C1 segment of cervical spinal cord (tissue), 14 donors: Measurements from ENCODE around the gene PPP1R3D.
"Not testable (repeated sequence)": the region's sequence is repeated elsewhere in the genome, so short reads cannot be mapped to it uniquely, and the experiment has no call there.

Experiments used
- DNase-seq, 14 donors: peaks; one replicate each; lab custom pipeline; 2025; lab: John Stamatoyannopoulos, UW

PPP1R3D gene

DNA sequence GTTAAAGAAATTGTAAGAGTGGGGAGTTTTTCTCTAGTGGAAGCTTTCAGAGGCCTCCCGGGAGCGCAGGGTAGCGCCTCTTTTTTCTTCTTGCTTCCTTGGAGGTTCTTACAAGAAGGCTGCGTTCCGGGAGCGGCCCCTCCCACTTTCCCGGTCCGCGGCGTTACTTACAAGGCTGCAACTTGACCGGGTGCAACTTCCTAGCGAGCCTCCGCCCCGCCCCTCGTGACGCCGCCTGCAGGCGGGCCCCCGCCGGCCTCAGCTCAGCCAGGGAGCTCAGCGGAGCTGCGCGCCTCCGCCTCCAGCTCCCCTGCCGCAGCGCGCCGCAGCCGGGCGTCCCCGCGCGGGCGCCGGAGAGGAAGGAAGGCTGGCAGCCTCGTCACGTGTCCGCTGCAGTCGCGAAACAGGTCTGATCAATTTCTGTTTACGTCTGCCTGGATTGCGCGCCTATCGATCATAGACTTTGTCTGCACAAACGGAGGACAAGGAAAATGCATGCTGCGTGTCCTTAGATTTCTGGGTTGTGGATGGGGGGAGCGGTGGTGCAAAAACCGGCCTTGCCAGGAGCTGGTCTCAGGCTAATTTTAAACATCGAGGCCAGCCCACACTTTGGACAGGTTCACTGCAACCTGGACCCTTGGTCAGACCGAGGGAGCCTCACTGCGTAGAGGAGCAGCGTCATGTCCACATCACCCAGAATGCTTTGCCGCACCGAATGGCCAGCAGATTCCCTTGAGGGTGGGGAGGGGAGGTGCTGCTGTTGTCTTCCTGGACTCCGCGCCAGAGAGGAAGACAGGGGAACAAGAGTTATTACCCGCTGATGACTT, at the start of gene PPP1R3D, which contains the start of gene FAM217B:
TSS of gene PPP1R3D (minus strand) at position 177 of the 827 bp plus-strand sequence. CDS start 374 bp downstream, outside the sequence.
TSS of gene FAM217B (plus strand) at position 261 of the 827 bp plus-strand sequence. CDS start 3,555 bp downstream, outside the sequence.
- DNase-seq: peak; percentile 63 to 95 (median 90)

GRCh38 chr20:59988141-59988540, 48.0 kb upstream of the PPP1R3D start:
- DNase-seq: no peak

GRCh38 chr20:59987135-59987534, 47.0 kb upstream of the PPP1R3D start:
- DNase-seq: no peak

GRCh38 chr20:59985864-59986263, 45.8 kb upstream of the PPP1R3D start:
- no peak for DNase-seq

DNA sequence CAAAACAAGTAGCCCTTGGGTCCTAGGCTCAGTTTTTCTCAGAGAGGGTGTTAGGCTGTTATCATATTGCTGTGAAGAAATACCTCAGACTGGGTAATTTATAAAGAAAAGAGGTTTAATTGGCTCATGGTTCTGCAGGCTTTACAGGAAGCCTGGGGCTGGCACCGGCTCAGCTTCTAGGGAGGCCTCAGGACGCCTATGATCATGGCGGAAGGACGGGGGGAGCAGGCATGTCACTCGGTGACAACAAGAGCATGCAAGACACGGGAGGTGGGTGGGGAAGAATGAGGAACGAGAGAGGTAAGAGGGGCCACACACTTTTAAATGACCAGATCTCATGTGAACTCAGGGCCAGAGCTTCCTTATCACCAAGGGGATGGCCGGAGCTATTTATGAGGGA, 45.1 kb upstream of the PPP1R3D start:
- no peak for DNase-seq

DNA sequence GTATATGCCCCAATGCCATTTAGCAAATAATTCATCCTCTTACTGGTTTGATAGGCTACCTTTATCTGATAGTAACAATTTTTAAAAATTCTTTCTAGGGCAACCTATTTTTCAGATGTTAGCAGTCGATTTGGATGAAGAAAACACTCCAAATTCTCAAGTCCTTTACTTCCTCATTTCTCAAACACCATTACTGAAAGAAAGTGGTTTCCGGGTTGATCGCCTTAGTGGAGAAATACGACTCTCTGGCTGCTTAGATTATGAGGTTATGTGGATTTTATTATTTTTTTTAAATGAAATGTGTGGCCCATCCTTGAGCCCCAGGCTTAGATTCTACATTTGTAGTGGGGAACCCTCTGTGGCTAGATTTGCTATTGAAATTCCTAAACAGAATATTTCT, 44.4 kb upstream of the PPP1R3D start:
- DNase-seq: no peak

DNA sequence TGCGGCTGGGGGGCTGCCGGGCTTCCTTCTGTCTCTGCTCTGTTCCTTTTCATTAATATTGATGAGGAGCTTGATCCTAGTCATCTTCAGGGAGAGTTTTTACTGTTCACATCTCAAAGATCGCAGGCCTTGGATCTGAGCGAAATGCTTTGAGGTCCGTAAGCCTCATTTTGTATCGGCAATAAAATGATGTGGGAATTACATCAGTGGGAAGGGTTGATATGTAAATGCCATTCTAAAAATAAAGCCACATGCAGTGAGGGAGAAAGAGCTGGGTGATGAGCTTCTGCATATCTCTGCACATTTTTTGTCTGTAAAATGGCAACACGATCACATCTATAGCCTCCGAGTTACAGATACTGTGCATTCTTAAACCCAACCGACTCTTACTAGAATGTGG, 43.0 kb upstream of the PPP1R3D start:
- DNase-seq: no peak

GRCh38 chr20:59977086-59977485, 37.0 kb upstream of the PPP1R3D start:
- peak in 8 of 14 donors; percentile 15 to 51 (median 41) for DNase-seq

DNA sequence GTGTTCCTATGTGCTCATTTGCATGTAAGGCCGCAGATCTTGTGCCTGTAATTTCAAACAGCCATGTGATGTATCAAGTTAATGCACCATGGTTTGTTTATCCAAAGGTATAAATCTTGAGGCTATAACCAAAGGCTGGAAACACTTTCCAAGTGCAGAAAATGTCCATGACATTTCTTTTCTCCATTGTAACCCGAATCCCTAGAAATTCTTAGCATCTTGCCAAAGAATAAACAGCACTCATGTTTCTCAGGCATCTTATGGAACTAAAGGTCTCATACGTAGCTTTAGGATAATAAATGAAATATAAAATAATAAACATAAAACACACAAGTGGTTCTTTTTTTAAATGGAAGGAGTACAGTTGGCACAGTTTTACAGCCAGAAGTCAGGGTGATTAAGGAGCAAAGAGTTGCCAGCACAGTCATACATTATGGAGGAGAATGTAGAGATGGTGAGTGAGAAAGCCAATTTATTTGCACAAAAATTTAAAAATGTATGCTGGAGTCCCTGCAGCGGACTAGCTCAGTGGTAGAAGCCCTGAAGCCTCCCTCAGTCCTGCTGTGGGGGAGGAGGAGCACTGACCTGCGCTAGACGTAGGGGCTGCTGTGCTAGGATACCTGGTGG, 36.2 kb upstream of the PPP1R3D start:
- no peak for DNase-seq

- DNase-seq: no peak
These were observed 32.1 kb upstream of the PPP1R3D start for GRCh38 chr20:59972037-59972801.

DNA sequence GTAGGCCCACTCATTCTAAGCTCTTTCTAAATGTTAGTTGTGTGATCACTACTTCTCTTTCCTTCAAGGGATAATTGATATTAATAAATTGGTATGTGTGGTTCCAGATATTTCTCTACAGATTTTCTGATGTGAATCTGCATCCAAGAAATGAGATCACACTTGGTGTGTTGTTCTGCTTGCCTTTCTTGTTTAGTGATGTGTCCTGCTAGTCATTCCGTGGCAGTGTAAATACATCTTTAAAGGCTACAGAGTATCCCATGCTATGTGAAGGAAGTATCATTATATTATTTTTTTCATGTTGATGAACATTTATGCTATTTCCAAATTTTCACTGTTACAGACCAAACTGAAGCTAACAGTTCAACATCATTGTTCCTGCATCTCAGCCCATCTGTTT, 31.3 kb upstream of the PPP1R3D start:
- no peak for DNase-seq

DNA sequence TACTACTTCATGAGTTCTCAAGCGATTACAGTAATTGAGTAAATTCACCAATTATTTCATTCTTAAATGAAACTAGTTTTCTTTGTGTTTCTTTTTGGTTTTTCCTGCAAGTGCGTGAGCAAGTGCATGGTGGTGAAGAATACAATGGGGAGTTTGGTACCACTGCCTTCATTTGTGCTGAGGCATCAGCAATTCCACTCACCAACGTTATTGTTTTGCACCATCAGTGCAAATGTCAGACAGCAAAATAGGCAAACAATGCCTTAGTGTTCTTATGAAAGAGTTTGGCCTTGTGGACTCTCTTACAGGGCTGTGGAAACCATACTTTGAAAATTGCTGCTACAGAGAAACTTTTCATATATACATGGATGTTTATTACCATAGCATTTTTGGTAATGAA, 26.3 kb upstream of the PPP1R3D start:
- peak in 4 of 14 donors; percentile 12 to 14 (median 14) for DNase-seq

GRCh38 chr20:59962155-59962554, 22.1 kb upstream of the PPP1R3D start:
- no peak for DNase-seq

- no peak for DNase-seq
These were observed 21.3 kb upstream of the PPP1R3D start for GRCh38 chr20:59961423-59961822.

DNA sequence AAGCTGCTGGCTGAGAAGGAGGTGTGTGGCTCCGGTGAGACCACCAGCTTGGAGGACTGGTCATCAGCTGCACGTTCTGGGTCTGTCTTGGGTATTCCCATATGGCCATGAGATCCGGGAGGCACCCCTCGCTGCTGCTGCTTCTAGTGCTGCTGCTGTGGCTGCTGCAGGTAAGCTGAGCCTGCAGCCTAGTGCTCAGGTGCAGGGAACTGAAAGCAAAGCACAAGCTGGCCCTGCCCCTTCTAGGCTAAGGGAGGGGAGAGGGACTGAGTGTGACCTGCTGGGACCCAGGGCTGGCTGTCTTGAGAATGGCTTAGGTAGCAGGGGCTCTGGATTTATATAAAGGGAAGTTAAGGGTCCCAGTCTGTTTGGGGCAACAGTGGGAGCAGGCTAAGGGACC, 18.5 kb upstream of the PPP1R3D start:
- no peak for DNase-seq

DNA sequence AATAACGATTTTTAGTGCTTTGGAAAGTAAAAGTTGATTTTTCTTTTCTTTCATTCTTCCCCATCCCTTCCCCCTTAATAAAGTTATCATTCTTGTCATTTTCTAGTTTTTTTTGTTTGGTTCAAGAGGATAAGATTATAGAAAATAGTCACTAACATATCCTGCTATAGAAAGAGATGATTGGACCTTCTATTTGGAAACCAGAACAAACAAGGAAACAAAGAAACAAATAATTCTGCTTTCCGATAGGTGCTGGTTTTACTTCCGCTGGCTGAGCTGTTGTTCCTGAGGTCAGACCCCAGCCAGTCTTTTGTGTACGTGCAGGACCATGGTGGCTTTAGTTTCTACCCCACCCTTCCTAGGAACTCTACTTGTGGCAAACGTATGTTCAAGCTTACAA, 18.0 kb upstream of the PPP1R3D start, which contains the start of gene CDH26:
TSS of gene CDH26 (plus strand) at position 301 of the 400 bp plus-strand sequence. CDS start 304 bp downstream, outside the sequence.
- DNase-seq: no peak

- not testable (repeated sequence) for DNase-seq
These were observed 17.5 kb upstream of the PPP1R3D start for GRCh38 chr20:59957568-59957967.

DNA sequence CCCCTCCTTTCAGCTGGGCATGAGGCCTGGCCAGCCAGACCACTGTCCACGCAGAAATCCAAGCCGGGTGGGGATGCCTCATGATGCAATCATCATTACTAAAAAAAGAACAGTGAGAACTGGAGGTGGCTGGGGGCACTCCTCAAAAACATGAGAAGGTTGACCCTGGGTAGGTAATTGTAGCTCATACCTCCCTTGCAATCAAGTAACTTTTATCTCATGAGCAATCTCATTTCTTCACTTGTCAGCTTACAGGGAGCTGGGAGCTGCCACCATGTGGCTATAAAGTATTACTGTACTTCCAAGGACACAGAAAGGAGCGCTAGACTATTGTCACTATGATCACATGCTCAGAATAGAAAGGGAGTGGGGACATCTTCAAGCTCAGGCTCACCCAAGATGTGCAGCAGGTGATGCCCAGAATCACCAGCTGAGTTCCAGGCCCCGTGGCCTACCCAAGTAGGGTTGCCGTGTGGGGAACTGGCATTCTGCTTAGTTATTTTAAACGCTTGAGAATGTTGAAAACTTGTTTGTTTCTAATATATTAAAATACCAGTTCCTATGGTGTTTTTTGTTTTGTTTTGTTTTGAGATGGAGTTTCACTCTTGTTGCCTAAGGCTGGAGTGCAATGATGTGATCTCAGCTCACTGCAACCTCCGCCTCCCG, 15.2 kb upstream of the PPP1R3D start:
- peak in 1 of 14 donors; percentile 19 for DNase-seq

GRCh38 chr20:59954718-59955117, 14.6 kb upstream of the PPP1R3D start:
- no peak for DNase-seq

DNA sequence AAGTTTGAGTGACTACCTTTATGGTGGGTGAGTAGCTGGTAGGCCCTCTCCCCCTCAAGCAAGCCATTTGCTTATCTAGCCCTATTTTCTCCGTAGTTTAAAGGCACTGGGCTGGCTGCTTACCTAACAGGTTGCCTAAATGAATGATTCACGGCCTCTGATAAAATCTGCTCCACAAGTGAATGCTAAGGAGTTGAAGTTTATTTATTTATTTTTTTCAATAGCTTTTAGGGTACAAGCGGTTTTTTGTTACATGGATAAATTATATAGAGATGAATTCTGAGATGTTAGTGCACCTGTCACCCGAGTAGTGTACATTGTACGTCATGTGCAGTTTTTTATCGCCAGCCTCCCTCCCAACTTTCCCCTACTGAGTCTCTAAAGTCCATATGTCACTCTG, 9.8 kb upstream of the PPP1R3D start:
- no peak for DNase-seq
